Measurements from ENCODE around the gene RBM10.
A peak's percentile ranks its signal among the peaks of the same experiment; 100 is the strongest.

RBM10 gene

DNA sequence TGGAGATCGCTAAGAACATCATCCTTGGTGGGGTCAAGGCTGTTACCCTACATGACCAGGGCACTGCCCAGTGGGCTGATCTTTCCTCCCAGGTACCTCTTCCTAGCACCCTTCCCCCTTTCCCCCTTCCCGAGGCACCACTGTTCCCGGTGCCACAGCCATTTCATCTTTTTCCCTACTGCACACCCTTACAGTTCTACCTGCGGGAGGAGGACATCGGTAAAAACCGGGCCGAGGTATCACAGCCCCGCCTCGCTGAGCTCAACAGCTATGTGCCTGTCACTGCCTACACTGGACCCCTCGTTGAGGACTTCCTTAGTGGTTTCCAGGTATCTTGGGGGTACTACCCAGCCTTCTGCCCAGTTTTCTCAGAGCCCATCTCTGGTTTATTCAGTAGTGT, 54.3 kb downstream of the RBM10 start:
- DNase-seq (ENCODE audit: low spot score), result no peak

DNA sequence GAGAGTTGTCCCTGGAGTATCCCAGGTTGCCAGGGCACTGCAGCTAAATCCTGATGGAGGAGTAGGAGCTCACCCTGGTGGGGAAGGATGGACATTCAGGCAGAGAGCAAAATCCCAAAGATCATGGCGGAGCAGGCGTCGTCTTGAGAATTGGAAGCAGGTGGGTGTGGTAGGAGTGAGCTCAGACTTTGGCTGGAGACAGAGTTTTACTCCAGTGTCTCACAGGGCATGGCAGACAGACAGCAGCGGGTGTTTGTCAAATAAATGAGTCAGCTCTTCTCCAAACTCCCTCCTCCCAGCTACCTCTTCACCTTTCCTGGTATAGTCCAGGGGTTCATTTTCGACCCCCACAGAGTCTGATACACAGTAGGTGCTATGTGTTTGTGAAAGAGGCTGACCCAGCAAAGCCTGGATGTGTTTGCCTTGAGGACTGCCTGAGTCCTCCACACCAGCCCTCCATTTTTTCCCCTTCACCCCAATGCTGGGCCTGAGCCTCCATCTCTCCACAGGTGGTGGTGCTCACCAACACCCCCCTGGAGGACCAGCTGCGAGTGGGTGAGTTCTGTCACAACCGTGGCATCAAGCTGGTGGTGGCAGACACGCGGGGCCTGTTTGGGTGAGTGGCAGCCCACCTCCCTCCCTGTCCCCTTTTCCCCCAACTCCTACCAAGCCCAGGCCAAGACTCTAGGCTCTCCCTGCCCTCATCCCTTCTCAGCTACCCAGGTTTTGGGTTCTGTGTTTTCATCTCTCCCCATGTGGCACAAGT, 55.5 kb downstream of the RBM10 start:
- no peak for DNase-seq (ENCODE audit: low spot score)

DNA sequence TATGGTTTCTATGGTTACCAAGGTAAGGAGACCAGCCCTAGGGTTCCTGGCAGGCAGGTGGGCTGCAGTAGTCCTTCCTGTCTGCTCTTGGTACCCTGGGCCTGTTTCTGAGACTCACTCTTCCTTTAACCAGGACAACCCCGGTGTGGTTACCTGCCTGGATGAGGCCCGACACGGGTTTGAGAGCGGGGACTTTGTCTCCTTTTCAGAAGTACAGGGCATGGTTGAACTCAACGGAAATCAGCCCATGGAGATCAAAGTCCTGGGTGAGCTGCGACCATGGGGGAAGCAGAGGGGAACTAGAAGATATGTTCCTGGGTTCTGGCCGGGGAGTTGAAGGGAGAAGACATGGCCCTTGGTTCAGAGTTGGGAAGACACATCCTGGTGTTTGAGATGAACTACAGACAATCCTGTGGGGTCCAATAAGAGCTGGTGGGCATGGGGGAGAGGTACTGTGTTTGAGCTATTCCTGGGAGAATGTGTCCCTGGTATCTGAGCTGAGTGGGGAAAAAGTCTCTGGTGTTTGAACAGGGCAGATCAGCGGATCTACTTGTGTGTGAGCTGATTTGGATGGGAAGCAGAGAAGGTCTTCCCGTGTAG, 56.4 kb downstream of the RBM10 start:
- no peak for DNase-seq (ENCODE audit: low spot score)

- no peak for DNase-seq (ENCODE audit: low spot score)
These were observed 57.3 kb downstream of the RBM10 start for GRCh38 chrX:47202316-47202715.

- no peak for DNase-seq (ENCODE audit: low spot score)
These were observed 57.9 kb downstream of the RBM10 start for GRCh38 chrX:47202877-47203276.

GRCh38 chrX:47204970-47205369, 59.9 kb downstream of the RBM10 start:
- DNase-seq (ENCODE audit: low spot score), result no peak

- no peak for DNase-seq (ENCODE audit: low spot score)
These were observed 61.3 kb downstream of the RBM10 start for GRCh38 chrX:47206316-47206715.

DNA sequence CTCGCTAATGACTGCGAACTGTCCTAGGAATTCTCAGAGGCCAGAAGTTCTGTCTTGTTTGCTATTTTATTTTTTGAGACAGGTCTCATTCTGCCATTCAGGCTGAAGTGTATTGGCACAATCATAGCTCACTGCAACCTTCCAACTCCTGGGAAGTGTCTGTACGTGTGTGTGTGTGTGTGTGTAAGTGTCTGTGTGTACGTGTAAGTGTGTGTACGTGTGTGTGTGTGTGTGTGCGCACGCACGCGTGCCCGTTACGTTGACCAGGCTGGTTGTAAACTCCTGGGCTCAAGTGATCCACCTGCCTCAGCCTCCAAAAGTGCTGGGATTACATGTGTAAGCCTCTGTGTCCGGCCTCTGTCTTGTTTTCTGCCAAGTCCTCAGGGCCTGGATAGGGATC, 63.1 kb downstream of the RBM10 start:
- no peak for DNase-seq (ENCODE audit: low spot score)

- DNase-seq (ENCODE audit: low spot score), result no peak
These were observed 64.7 kb downstream of the RBM10 start for GRCh38 chrX:47209508-47210238.

GRCh38 chrX:47210661-47211425, 65.8 kb downstream of the RBM10 start:
- DNase-seq (ENCODE audit: low spot score), result no peak

DNA sequence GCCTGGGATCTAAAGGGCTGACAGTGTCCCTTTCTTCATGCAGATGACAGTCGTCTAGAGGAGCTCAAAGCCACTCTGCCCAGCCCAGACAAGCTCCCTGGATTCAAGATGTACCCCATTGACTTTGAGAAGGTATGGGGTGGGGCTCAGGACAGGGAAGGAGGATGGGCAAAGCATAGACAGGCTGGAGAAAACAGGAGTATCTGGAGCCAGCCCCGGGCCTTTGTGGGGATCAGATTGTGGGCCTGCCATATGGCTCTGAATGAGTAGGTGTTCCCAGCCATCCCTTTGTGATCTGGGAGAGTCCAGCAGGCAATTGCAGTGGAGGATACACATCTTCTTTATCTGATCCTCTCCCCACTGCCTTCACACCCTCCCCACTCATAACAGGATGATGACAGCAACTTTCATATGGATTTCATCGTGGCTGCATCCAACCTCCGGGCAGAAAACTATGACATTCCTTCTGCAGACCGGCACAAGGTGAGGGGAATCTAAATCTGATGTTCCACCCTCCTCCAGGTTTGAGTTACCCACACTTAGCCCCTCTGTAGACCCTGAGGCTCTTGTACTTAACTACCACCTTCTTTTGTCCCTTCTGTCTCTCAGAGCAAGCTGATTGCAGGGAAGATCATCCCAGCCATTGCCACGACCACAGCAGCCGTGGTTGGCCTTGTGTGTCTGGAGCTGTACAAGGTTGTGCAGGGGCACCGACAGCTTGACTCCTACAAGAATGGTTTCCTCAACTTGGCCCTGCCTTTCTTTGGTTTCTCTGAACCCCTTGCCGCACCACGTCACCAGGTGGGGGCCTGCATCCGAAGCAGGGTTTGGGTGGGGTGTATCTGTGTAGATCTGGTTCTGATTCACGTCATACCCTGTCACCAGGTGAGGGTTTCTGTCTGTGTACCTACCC, 67.6 kb downstream of the RBM10 start:
- DNase-seq (ENCODE audit: low spot score), result no peak

DNA sequence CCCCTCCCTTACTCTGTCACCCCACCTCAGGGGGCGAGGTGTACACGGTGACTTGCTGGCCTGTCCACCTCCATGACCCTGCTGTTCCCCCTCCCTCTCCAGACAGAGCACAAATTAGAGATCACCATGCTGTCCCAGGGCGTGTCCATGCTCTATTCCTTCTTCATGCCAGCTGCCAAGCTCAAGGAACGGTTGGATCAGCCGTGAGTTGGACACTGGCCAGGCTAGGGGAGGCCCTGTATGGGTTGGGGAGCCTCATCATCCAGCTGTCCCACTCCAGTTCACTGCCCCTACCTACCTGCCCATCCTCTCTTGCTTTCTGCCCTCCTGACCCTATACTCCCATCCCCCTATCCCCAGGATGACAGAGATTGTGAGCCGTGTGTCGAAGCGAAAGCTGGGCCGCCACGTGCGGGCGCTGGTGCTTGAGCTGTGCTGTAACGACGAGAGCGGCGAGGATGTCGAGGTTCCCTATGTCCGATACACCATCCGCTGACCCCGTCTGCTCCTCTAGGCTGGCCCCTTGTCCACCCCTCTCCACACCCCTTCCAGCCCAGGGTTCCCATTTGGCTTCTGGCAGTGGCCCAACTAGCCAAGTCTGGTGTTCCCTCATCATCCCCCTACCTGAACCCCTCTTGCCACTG, 69.5 kb downstream of the RBM10 start:
- no peak for DNase-seq (ENCODE audit: low spot score)

GRCh38 chrX:47215291-47215900, 70.4 kb downstream of the RBM10 start:
- no peak for DNase-seq (ENCODE audit: low spot score)

DNA sequence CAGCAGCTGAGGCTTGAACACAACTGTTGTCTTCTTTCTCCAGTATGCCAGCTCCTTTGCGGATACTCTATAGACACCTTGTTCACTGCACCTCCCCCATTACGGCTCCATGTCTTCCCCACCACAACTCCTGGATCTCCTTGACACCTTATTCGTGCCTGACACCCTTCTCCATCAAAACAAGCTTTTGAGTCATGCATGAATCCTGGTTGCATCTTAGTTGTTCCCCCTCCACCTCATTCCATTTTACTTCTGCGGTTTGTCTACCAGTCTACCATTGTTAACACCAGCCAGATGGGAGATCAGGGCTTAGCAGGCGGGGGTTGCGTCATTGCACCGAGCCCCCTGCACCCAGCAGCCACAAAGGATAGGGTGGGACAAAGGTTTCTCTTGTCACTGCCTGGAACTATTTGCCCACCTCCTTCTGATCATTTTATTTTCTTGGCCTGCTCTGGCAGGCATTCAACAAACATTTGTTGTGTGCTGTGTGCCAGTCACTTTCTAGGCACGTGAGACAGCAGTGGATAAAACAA, 71.4 kb downstream of the RBM10 start:
- no peak for DNase-seq (ENCODE audit: low spot score)

DNA sequence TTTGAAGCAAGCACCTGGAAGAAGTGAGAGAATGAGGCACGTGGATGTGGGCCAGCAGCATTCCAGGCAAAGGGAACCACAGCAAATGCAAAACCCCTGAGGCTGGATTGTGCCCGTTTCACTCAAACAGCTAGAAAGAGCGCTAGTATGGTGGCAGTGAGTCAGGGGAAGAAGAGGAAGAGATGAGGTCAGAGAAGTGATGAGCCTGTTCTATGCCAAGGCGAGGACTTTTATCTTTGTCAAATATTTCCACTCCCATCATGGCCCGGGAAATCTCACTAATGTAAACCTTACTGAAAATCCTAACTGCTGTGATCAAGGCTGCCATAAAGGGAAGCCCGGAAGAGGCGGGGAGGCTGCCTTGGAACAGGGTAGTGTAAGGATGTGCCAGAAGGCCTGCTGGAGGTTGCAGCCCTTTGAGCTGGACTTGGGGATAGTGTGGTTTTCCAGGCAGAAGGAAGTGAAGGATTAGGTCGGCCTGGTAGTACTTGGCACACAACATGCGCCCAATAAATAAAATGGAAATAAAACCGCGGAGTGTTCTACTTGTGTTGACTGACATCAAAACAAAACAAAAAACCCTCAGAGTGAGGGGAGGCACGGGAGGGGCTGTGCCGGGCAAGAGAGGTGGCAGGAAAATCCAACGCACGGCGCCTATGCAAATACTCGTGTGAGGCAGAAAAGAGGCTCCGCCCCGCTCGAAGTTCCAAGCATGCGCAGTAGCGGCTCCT, 72.3 kb downstream of the RBM10 start:
- DNase-seq (ENCODE audit: low spot score), result no peak

GRCh38 chrX:47217852-47218279, 72.8 kb downstream of the RBM10 start:
- peak; percentile 92 for DNase-seq (ENCODE audit: low spot score)

- DNase-seq (ENCODE audit: low spot score), result peak; percentile 69
These were observed 73.4 kb downstream of the RBM10 start, which contains the start of gene CDK16 for GRCh38 chrX:47218280-47218919. Gene CDK16 (plus strand): TSS chrX:47218681. CDS start chrX:47223558, 4,877 bp downstream.

DNA sequence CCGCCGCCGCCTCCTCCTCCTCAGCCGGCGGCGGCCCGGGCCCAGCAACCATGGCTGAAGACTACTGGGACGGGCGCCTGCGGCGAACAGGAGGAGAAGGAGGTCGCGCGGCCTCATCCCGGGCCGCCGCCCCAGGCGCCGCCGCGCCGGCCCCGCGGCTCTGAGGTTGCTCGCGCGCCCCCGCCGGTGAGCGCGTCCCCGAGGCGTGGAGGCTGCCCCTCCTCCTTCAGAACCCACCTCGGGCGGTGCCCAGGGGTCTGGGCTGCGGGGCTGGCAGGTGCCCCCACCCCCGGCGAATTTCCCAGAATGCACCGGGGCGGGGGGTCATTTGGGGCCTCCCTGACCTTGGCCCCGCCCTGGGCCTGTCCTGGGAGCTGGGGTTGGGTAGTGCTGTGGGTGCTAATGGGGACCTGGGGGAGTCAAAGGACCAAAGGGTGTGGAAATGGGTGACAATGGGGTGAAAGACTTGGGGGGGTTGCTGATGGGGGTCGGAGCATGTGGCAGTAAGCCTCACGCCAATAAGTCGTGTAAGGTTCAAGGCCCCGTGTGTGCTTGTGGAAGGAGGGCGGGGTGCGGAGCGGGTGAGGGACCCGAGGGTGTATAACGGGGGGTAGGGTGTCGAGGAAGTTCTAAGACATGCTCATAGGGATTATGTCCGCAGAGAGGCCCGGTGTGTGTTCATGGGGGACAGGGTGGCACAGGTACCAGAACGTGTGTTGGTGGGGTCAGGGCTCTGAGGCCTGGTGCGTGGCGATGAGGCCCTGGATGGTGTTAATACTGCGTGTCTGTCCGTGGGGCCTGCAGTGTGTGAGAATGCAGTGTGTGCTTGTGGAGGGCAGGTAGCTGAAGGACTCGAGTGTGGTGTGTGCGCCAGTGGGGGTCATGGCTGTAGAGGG, 74.1 kb downstream of the RBM10 start:
- no peak for DNase-seq (ENCODE audit: low spot score)

All from LoVo (cell line).